BJ (cell line): ENCODE results near the gene C18orf32. TPM values are rescaled to one million over a fixed set of nuclear protein-coding genes. Genes with fewer than 3 reads are reported as not detected.

ENCODE experiments used
- CTCF ChIA-PET: fragments of 350-600 bp; formaldehyde crosslinking; extraction: SDS; loops from one replicate; lab custom pipeline; 2021; ENCODE audit warnings: antibody characterized with exemption, inconsistent platforms; lab: Yijun Ruan, JAX
- POLR2A ChIA-PET: fragments of 300-600 bp; sonication (Branson Sonifier 250); formaldehyde crosslinking; extraction: SDS; loops from one replicate; lab custom pipeline; 2021; ENCODE audit warnings: antibody characterized with exemption; lab: Charles Lee
- DNase-seq: peaks from one replicate; pipeline ENCODE4 v3.0.0-alpha.2; 2011; ENCODE audit warnings: low read depth
- H3K27me3 ChIP-seq: 2 replicates; pipeline ENCODE4 v1.6.0; 2011; ENCODE audit warnings: low read length; ENCODE audit not compliant: control insufficient read depth, insufficient read depth
- H3K36me3 ChIP-seq: 2 replicates; pipeline ENCODE4 v1.5.1; 2011; ENCODE audit warnings: low read length; ENCODE audit not compliant: control insufficient read depth, insufficient read depth
- H3K4me3 ChIP-seq: 2 replicates; pipeline ENCODE4 v1.5.1; 2011; ENCODE audit warnings: low read depth, mild to moderate bottlenecking, control low read depth, low read length
- CTCF ChIP-seq: IDR thresholded peaks from 2 replicates; pipeline ENCODE4 v1.5.1; 2011; ENCODE audit warnings: low read depth, mild to moderate bottlenecking, control low read depth, inconsistent platforms, low read length, moderate library complexity; ENCODE audit not compliant: insufficient read depth
- polyA plus RNA-seq: library from polyadenylated mRNA; depleted of rRNA; stranded (reverse); fragments of >200 nt; gene quantifications from 2 replicates; pipeline ENCODE4 v1.2.3, GENCODE V29; 2011

Gene C18orf32
- polyA plus RNA-seq, 1 experiment = 9.4 TPM

- no peak for TF ChIP-seq CTCF
- Histone ChIP-seq H3K36me3 (peaks cover 6% of the 10 kb centered on the region), H3K4me3 (peak within 1 kb of the TSS; percentile 87), H3K27me3 (no peaks in the 10 kb centered on the region)
- POLR2A ChIA-PET = no interaction called here
- peak; percentile 96 for DNase-seq
- CTCF ChIA-PET = no interaction called here
Observed at GRCh38 chr18:49491857-49492693, 5.0 kb upstream of the C18orf32 start, which contains the start of gene RPL17. Gene RPL17 (minus strand): TSS chr18:49492465.

- CTCF ChIA-PET = no interaction called here
Observed at GRCh38 chr18:49491534-49491856, 4.5 kb upstream of the C18orf32 start.

GRCh38 chr18:49490246-49490762 lies 3.3 kb upstream of the C18orf32 start:
- Histone ChIP-seq H3K27me3 (no peaks in the 10 kb centered on the region), H3K4me3 (no peak overlapping the region), H3K36me3 (peaks cover 6% of the 10 kb centered on the region)
- ChIA-PET POLR2A (no interaction called here), CTCF (no interaction called here)
- no peak for DNase-seq
- no peak for TF ChIP-seq CTCF

More at GRCh38 chr18:49491534-49491856, 4.5 kb upstream of the C18orf32 start:
- DNase-seq = no peak
- POLR2A ChIA-PET = no interaction called here
- Histone ChIP-seq H3K27me3 (no peaks in the 10 kb centered on the region), H3K36me3 (peaks cover 6% of the 10 kb centered on the region), H3K4me3 (peak overlapping the region; percentile 87)
- no peak for TF ChIP-seq CTCF

- ChIA-PET POLR2A (no interaction called here), CTCF (no interaction called here)
- no peak for TF ChIP-seq CTCF
- no peaks in the 10 kb centered on the region for H3K27me3 ChIP-seq
- no peak for DNase-seq
- no peak overlapping the region for H3K4me3 ChIP-seq
- peaks cover 10% of the 10 kb centered on the region for H3K36me3 ChIP-seq
Observed at GRCh38 chr18:49487711-49488310, 777 bp upstream of the C18orf32 start.

- no peak for TF ChIP-seq CTCF
- Histone ChIP-seq H3K27me3 (no peaks in the 10 kb centered on the region), H3K4me3 (peak overlapping the region; percentile 85), H3K36me3 (peaks cover 10% of the 10 kb centered on the region)
- ChIA-PET CTCF (interaction anchor here (0.7 kb wide), 1 partner anchor 11 kb away, joined by 3 read pairs; no protein-coding TSS in a partner anchor), POLR2A (interaction anchor here (0.5 kb wide), 1 partner anchor 496 kb away, joined by 4 read pairs; no protein-coding TSS in a partner anchor)
- DNase-seq = no peak
Observed at GRCh38 chr18:49486606-49486952, 455 bp downstream of the C18orf32 start.
